Natural killer cell (primary cell): ENCODE results near the gene LDHAL6B. TPM values are rescaled to one million over a fixed set of nuclear protein-coding genes. Genes with fewer than 3 reads are reported as not detected.

Experiments
- ATAC-seq, 3 donors: fragments of 150-1000 bp in 2 of 3; fragments of 200-7000 bp in 1 of 3; cut with Tn5 transposase; 1 replicate in 1 of 3; 2 replicates in 2 of 3; pipeline ENCODE4 v1.10.0; 2021; ENCODE audit warnings: mild to moderate bottlenecking in 2 of 3, moderate library complexity in 2 of 3
- DNase-seq, 2 donors: peaks; one replicate each; pipeline versions ENCODE4 v3.0.0 to v3.0.0-alpha.2; 2013 to 2021; ENCODE audit warnings: mixed read lengths in 1 of 2
- H3K27ac ChIP-seq: one replicate; pipeline ENCODE4 v1.5.1; 2013; ENCODE audit warnings: mild to moderate bottlenecking, low read length
- H3K27me3 ChIP-seq: one replicate; pipeline ENCODE4 v1.6.1; 2013; ENCODE audit warnings: low read length; ENCODE audit not compliant: control insufficient read depth, insufficient read depth
- H3K36me3 ChIP-seq: one replicate; pipeline ENCODE4 v1.6.1; 2013; ENCODE audit warnings: low read length; ENCODE audit not compliant: control insufficient read depth, insufficient read depth
- H3K4me1 ChIP-seq: one replicate; pipeline ENCODE4 v1.6.1; 2013; ENCODE audit warnings: low read length; ENCODE audit not compliant: control insufficient read depth, insufficient read depth
- H3K4me3 ChIP-seq: one replicate; pipeline ENCODE4 v1.5.1; 2013; ENCODE audit warnings: low read length
- H3K9me3 ChIP-seq: one replicate; pipeline ENCODE4 v1.6.1; 2013; ENCODE audit warnings: low read length; ENCODE audit not compliant: control insufficient read depth, insufficient read depth
- H3K27ac Mint-ChIP-seq, 2 donors: one replicate each; pipeline ENCODE4 v1.8.0; 2022; ENCODE audit warnings: mild to moderate bottlenecking in 2 of 2, mixed read lengths in 2 of 2, moderate library complexity in 1 of 2
- H3K27me3 Mint-ChIP-seq, 2 donors: one replicate each; pipeline ENCODE4 v1.8.0; 2022; ENCODE audit warnings: low read depth in 2 of 2, mixed read lengths in 2 of 2
- H3K36me3 Mint-ChIP-seq: one replicate; pipeline ENCODE4 v1.8.0; 2022; ENCODE audit warnings: mixed read lengths
- H3K4me1 Mint-ChIP-seq, 2 donors: one replicate each; pipeline ENCODE4 v1.8.0; 2022; ENCODE audit warnings: mixed read lengths in 2 of 2
- H3K4me3 Mint-ChIP-seq: one replicate; pipeline ENCODE4 v1.8.0; 2022; ENCODE audit warnings: mild to moderate bottlenecking, moderate library complexity, mixed read lengths
- H3K9me3 Mint-ChIP-seq, 2 donors: one replicate each; pipeline ENCODE4 v1.8.0; 2022; ENCODE audit warnings: mixed read lengths in 2 of 2
- CTCF ChIP-seq: fragments of 200-600 bp; IDR thresholded peaks from one replicate; pipeline ENCODE4 v1.8.0; 2022; ENCODE audit warnings: antibody characterized with exemption
- WGBS: methylation state at CpG from one replicate; pipeline ENCODE4 v1.1.7; 2013; ENCODE audit warnings: missing lambda C conversion rate; ENCODE audit not compliant: insufficient coverage; 5-methylcytosine and 5-hydroxymethylcytosine counted together
- intact Hi-C: fragments of 100-400 bp; cut with micrococcal nuclease; formaldehyde crosslinking; loops from one replicate; pipeline ENCODE4 v1.14.2; 2022
- total RNA-seq, 4 donors: library from RNA; stranded (reverse); fragments of 120-200 nt in 1 of 4; gene quantifications; one replicate each; pipeline versions ENCODE4 v1.2.3 to v1.2.4, GENCODE V29; 2013 to 2022

LDHAL6B gene
- total RNA-seq, 3 donors from 2014 or later (not counting 1 experiment from before 2014, with no cell fraction given) = not detected

- no peak for DNase-seq
- intact Hi-C loops = no loop called here
- Histone ChIP-seq H3K36me3 (no peaks in the 10 kb centered on the region), H3K27ac (no peak overlapping the region), H3K9me3 (no peaks in the 10 kb centered on the region), H3K27me3 (no peaks in the 10 kb centered on the region), H3K4me3 (no peak overlapping the region), H3K4me1 (no peaks in the 10 kb centered on the region)
- TF ChIP-seq CTCF = no peak
- peaks cover 19 to 21% of the 10 kb centered on the region in 2 donors for H3K4me1 Mint-ChIP-seq
- WGBS = 80% methylated on average over 7 of the region's 8 CpGs
- H3K36me3 Mint-ChIP-seq = no peaks in the 10 kb centered on the region
- H3K27me3 Mint-ChIP-seq = no peaks in the 10 kb centered on the region
- no peak for ATAC-seq
- no peak overlapping the region for H3K27ac Mint-ChIP-seq
- no peaks in the 10 kb centered on the region for H3K9me3 Mint-ChIP-seq
- H3K4me3 Mint-ChIP-seq = no peak overlapping the region
Measured at GRCh38 chr15:59256482-59256881, 49.8 kb downstream of the LDHAL6B start.

GRCh38 chr15:59257140-59257539 lies 50.5 kb downstream of the LDHAL6B start:
- intact Hi-C loops = no loop called here
- Histone ChIP-seq H3K27ac (no peak overlapping the region), H3K36me3 (no peaks in the 10 kb centered on the region), H3K9me3 (no peaks in the 10 kb centered on the region), H3K4me3 (no peak overlapping the region), H3K4me1 (no peaks in the 10 kb centered on the region), H3K27me3 (no peaks in the 10 kb centered on the region)
- Mint-ChIP-seq H3K27ac (no peak overlapping the region), H3K4me3 (no peak overlapping the region), H3K4me1 (peaks cover 19 to 21% of the 10 kb centered on the region in 2 donors), H3K36me3 (no peaks in the 10 kb centered on the region), H3K9me3 (no peaks in the 10 kb centered on the region), H3K27me3 (no peaks in the 10 kb centered on the region)
- DNase-seq = no peak
- WGBS = 96% methylated on average over 3 of the region's 4 CpGs
- no peak for ATAC-seq
- TF ChIP-seq CTCF = no peak

Other genes starting within 250 kb of the LDHAL6B start
- gene RNF111, start 219.2 kb upstream of the LDHAL6B start, total RNA-seq = 10 to 100 TPM; 39.4 to 53.1 (median 46.0) TPM
- 1 to 10 TPM in 2 of 3 donors, under 1 TPM in 1; 0.47 to 1.4 (median 1.1) TPM for gene CCNB2, start 101.7 kb upstream of the LDHAL6B start, total RNA-seq
- 10 to 100 TPM; 16.1 to 39.4 (median 22.7) TPM for gene MYO1E, start 166.0 kb downstream of the LDHAL6B start, total RNA-seq
- gene FAM81A, start 231.3 kb downstream of the LDHAL6B start, total RNA-seq = 1 to 10 TPM in 1 of 3 donors, not detected in 2; 1.0 TPM